Uterus (tissue), 2 donors: ENCODE measurements around the gene MST1.

Source experiments
- POLR2A ChIP-seq, 2 donors: fragments of 450-650 bp; IDR thresholded peaks; one replicate each; pipeline ENCODE4 v1.6.1; 2016; ENCODE audit warnings: antibody characterized with exemption in 2 of 2, mild to moderate bottlenecking in 1 of 2, moderate library complexity in 1 of 2
- TF ChIP-seq, protein P1 (sequence below), 4 experiments: fragments of 200-600 bp in 2 of 4; fragments of 450-650 bp in 2 of 4; sonication (generic) in 2 of 4; IDR thresholded peaks; one replicate each; pipeline ENCODE4 v1.5.1; 2016 to 2019; ENCODE audit warnings: antibody characterized with exemption in 4 of 4, mild to moderate bottlenecking in 2 of 4, moderate library complexity in 1 of 4

- TF ChIP-seq, protein P1, sequence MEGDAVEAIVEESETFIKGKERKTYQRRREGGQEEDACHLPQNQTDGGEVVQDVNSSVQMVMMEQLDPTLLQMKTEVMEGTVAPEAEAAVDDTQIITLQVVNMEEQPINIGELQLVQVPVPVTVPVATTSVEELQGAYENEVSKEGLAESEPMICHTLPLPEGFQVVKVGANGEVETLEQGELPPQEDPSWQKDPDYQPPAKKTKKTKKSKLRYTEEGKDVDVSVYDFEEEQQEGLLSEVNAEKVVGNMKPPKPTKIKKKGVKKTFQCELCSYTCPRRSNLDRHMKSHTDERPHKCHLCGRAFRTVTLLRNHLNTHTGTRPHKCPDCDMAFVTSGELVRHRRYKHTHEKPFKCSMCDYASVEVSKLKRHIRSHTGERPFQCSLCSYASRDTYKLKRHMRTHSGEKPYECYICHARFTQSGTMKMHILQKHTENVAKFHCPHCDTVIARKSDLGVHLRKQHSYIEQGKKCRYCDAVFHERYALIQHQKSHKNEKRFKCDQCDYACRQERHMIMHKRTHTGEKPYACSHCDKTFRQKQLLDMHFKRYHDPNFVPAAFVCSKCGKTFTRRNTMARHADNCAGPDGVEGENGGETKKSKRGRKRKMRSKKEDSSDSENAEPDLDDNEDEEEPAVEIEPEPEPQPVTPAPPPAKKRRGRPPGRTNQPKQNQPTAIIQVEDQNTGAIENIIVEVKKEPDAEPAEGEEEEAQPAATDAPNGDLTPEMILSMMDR (IDR thresholded peaks at IDR 0.05), result peak; percentile 27 to 53 (median 44)
- peak in 1 of 2 donors; percentile 56 for TF ChIP-seq POLR2A (IDR thresholded peaks at IDR 0.05)
Observed at GRCh38 chr3:49689046-49689907, at the start of gene MST1, which contains the start of gene RNF123.
